ENCODE measurements around the gene ZRANB3. TPM values are rescaled to one million over a fixed set of nuclear protein-coding genes. Genes with fewer than 3 reads are reported as not detected.

The ZRANB3 gene
- total and polyA plus RNA-seq, 2 of the 13 experiments (the other 11 are each of a cell fraction or from before 2014, with no cell fraction given): 5.8 to 25.2 TPM

DNA sequence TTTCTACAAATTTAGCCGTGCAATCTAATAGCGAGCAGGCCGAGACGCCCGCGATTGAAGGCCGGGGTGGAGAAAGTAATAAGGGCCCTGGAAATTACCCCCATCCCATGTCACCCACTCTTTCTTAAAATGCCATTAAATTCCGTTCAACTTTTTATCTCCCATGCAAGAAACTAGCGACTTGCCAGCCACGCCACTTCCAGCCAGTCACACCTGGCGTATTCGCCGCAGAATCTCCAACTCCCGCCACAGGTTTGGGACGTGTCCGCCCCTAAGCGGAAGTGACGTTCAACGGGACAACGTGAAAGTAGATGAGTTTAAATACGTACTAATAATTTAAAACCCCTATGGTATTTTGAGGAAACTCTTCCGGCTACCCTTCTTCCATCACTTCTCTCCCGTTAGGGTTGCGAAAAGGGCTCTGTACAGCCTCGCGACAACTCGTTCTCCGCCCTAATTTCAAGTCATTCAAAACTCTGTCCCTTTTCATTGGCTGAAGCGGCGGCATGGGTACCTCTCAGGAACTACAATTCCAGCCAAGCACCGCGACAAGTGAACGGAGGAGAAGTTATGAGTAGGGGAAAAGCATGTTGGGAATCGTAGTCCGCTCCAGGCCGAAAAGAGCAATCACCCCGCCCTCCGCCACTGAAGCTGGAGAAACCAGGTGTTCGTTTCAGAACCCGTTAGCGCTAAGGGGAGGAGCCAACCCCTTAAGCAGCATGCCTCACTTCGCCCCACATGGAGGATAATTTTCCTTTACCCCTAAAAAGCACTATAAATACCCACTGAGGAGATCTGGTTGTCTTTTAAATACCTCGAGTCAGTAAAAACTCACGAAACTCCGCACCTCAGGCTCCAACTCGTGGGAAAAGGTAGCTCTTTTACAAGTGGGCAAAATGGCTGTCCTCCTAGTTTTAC lies at the start of gene ZRANB3 (continued):
- TF ChIP-seq SIN3B (IDR thresholded peaks at IDR 0.05; ENCODE audit: low read length): peak; percentile 94
- TF ChIP-seq ZNF343 (CRISPR knock-in tag; IDR thresholded peaks at IDR 0.05): peak; percentile 23; the same call in 1 of the 2 replicates
- TF ChIP-seq CBX1 (IDR thresholded peaks at IDR 0.05; ENCODE audit: low read depth): no peak
- no peak; the same call in 1 of the 2 replicates for TF ChIP-seq RFX5 (IDR thresholded peaks at IDR 0.05; ENCODE audit: low read depth, low read length)
- TF ChIP-seq SOX5 (CRISPR knock-in tag; IDR thresholded peaks at IDR 0.05; ENCODE audit: borderline replicate concordance): no peak
- TF ChIP-seq ERF (CRISPR knock-in tag; IDR thresholded peaks at IDR 0.05): peak; percentile 77
- peak; percentile 29; the same call in 1 of the 2 replicates for TF ChIP-seq YEATS4 (CRISPR knock-in tag; IDR thresholded peaks at IDR 0.05; ENCODE audit: borderline replicate concordance)
- TF ChIP-seq, protein P1, sequence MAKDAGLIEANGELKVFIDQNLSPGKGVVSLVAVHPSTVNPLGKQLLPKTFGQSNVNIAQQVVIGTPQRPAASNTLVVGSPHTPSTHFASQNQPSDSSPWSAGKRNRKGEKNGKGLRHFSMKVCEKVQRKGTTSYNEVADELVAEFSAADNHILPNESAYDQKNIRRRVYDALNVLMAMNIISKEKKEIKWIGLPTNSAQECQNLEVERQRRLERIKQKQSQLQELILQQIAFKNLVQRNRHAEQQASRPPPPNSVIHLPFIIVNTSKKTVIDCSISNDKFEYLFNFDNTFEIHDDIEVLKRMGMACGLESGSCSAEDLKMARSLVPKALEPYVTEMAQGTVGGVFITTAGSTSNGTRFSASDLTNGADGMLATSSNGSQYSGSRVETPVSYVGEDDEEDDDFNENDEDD (CRISPR knock-in tag; IDR thresholded peaks at IDR 0.05; ENCODE audit: borderline replicate concordance): peak; percentile 97
- TF ChIP-seq ZNF891 (CRISPR knock-in tag; IDR thresholded peaks at IDR 0.05): peak; percentile 77; the same call in 1 of the 2 replicates
- TF ChIP-seq TBL1XR1 (IDR thresholded peaks at IDR 0.05; ENCODE audit: borderline replicate concordance, low read length, partially characterized antibody): peak; percentile 75
- peak; percentile 20; the same call in 1 of the 2 replicates for TF ChIP-seq KAT7 (CRISPR knock-in tag; IDR thresholded peaks at IDR 0.05; ENCODE audit: borderline replicate concordance)
- peak; percentile 22; the same call in 1 of the 2 replicates for TF ChIP-seq ZNF619 (CRISPR knock-in tag; IDR thresholded peaks at IDR 0.05)
- TF ChIP-seq, protein P2, sequence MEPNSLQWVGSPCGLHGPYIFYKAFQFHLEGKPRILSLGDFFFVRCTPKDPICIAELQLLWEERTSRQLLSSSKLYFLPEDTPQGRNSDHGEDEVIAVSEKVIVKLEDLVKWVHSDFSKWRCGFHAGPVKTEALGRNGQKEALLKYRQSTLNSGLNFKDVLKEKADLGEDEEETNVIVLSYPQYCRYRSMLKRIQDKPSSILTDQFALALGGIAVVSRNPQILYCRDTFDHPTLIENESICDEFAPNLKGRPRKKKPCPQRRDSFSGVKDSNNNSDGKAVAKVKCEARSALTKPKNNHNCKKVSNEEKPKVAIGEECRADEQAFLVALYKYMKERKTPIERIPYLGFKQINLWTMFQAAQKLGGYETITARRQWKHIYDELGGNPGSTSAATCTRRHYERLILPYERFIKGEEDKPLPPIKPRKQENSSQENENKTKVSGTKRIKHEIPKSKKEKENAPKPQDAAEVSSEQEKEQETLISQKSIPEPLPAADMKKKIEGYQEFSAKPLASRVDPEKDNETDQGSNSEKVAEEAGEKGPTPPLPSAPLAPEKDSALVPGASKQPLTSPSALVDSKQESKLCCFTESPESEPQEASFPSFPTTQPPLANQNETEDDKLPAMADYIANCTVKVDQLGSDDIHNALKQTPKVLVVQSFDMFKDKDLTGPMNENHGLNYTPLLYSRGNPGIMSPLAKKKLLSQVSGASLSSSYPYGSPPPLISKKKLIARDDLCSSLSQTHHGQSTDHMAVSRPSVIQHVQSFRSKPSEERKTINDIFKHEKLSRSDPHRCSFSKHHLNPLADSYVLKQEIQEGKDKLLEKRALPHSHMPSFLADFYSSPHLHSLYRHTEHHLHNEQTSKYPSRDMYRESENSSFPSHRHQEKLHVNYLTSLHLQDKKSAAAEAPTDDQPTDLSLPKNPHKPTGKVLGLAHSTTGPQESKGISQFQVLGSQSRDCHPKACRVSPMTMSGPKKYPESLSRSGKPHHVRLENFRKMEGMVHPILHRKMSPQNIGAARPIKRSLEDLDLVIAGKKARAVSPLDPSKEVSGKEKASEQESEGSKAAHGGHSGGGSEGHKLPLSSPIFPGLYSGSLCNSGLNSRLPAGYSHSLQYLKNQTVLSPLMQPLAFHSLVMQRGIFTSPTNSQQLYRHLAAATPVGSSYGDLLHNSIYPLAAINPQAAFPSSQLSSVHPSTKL (CRISPR knock-in tag; IDR thresholded peaks at IDR 0.05): peak; percentile 21; the same call in 1 of the 2 replicates
- TF ChIP-seq, protein P3, sequence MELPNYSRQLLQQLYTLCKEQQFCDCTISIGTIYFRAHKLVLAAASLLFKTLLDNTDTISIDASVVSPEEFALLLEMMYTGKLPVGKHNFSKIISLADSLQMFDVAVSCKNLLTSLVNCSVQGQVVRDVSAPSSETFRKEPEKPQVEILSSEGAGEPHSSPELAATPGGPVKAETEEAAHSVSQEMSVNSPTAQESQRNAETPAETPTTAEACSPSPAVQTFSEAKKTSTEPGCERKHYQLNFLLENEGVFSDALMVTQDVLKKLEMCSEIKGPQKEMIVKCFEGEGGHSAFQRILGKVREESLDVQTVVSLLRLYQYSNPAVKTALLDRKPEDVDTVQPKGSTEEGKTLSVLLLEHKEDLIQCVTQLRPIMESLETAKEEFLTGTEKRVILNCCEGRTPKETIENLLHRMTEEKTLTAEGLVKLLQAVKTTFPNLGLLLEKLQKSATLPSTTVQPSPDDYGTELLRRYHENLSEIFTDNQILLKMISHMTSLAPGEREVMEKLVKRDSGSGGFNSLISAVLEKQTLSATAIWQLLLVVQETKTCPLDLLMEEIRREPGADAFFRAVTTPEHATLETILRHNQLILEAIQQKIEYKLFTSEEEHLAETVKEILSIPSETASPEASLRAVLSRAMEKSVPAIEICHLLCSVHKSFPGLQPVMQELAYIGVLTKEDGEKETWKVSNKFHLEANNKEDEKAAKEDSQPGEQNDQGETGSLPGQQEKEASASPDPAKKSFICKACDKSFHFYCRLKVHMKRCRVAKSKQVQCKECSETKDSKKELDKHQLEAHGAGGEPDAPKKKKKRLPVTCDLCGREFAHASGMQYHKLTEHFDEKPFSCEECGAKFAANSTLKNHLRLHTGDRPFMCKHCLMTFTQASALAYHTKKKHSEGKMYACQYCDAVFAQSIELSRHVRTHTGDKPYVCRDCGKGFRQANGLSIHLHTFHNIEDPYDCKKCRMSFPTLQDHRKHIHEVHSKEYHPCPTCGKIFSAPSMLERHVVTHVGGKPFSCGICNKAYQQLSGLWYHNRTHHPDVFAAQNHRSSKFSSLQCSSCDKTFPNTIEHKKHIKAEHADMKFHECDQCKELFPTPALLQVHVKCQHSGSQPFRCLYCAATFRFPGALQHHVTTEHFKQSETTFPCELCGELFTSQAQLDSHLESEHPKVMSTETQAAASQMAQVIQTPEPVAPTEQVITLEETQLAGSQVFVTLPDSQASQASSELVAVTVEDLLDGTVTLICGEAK (IDR thresholded peaks at IDR 0.05): no peak
- TF ChIP-seq, protein P3 (CRISPR knock-in tag; IDR thresholded peaks at IDR 0.05): peak; percentile 47; the same call in 1 of the 2 replicates

Measured in HepG2 (cell line).